ENCODE results near the gene SRRM2.

Gene SRRM2

GRCh38 chr16:2762711-2763110 lies 10.3 kb downstream of the SRRM2 start:
- no peak for DNase-seq (ENCODE audit: low read depth in 2 of 2)

DNA sequence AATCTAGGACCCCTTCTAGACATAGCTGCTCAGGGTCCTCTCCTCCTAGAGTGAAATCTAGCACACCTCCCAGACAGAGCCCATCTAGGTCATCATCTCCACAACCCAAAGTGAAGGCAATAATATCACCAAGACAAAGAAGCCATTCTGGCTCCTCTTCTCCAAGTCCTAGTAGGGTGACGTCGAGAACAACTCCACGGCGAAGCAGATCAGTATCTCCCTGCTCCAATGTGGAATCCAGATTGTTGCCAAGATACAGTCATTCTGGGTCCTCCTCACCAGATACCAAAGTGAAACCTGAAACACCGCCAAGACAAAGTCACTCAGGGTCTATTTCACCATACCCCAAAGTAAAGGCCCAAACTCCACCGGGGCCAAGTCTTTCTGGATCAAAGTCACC lies 10.7 kb downstream of the SRRM2 start:
- DNase-seq (ENCODE audit: low read depth in 2 of 2), result no peak

- no peak for DNase-seq (ENCODE audit: low read depth in 2 of 2)
These were observed 12.3 kb downstream of the SRRM2 start for GRCh38 chr16:2764718-2765117.

GRCh38 chr16:2765462-2766404 lies 13.3 kb downstream of the SRRM2 start:
- no peak for DNase-seq (ENCODE audit: low read depth in 2 of 2)

DNA sequence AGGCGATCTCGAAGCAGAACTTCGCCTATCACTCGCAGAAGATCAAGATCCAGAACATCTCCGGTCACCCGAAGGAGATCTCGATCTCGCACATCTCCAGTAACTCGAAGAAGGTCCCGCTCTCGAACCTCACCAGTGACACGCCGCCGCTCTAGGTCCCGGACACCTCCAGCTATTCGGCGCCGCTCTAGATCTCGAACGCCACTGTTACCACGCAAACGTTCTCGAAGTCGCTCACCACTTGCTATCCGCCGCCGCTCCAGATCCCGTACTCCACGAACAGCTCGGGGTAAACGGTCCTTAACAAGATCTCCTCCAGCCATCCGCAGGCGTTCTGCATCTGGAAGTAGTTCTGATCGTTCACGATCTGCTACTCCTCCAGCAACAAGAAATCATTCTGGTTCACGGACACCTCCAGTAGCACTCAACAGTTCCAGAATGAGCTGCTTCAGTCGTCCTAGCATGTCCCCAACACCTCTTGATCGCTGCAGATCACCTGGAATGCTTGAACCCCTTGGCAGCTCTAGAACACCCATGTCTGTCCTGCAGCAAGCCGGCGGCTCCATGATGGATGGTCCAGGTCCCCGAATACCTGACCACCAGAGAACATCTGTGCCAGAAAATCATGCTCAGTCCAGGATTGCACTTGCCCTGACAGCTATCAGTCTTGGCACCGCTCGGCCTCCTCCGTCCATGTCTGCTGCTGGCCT lies 14.1 kb downstream of the SRRM2 start:
- no peak for DNase-seq (ENCODE audit: low read depth in 2 of 2)

DNA sequence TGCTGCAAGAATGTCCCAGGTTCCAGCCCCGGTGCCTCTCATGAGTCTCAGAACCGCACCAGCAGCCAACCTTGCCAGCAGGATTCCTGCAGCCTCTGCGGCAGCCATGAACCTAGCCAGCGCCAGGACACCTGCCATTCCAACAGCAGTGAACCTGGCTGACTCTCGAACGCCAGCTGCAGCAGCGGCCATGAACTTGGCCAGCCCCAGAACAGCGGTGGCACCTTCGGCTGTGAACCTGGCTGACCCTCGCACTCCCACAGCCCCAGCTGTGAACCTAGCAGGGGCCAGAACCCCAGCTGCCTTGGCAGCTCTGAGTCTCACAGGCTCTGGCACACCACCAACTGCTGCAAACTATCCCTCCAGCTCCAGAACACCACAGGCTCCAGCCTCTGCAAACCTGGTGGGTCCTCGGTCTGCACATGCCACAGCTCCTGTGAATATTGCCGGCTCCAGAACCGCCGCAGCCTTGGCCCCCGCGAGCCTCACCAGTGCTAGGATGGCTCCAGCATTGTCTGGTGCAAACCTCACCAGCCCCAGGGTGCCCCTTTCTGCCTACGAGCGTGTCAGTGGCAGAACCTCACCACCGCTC lies 14.8 kb downstream of the SRRM2 start:
- no peak for DNase-seq (ENCODE audit: low read depth in 2 of 2)

DNA sequence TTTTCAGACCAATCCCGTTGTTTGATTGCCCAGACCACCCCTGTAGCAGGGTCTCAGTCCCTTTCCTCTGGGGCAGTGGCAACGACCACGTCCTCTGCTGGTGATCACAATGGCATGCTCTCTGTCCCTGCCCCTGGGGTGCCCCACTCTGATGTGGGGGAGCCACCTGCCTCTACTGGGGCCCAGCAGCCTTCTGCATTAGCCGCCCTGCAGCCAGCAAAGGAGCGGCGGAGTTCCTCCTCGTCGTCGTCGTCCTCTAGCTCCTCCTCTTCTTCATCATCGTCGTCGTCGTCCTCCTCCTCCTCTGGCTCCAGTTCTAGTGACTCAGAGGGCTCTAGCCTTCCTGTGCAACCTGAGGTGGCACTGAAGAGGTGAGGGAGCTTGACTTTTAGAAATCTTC lies 15.5 kb downstream of the SRRM2 start:
- no peak for DNase-seq (ENCODE audit: low read depth in 2 of 2)

GRCh38 chr16:2768403-2769089 lies 16.1 kb downstream of the SRRM2 start:
- no peak for DNase-seq (ENCODE audit: low read depth in 2 of 2)

- DNase-seq (ENCODE audit: low read depth in 2 of 2), result no peak
These were observed 16.7 kb downstream of the SRRM2 start for GRCh38 chr16:2769100-2769529.

GRCh38 chr16:2769675-2770056 lies 17.2 kb downstream of the SRRM2 start:
- no peak for DNase-seq (ENCODE audit: low read depth in 2 of 2)

GRCh38 chr16:2770057-2770951 lies 17.9 kb downstream of the SRRM2 start:
- DNase-seq (ENCODE audit: low read depth in 2 of 2), result no peak

DNA sequence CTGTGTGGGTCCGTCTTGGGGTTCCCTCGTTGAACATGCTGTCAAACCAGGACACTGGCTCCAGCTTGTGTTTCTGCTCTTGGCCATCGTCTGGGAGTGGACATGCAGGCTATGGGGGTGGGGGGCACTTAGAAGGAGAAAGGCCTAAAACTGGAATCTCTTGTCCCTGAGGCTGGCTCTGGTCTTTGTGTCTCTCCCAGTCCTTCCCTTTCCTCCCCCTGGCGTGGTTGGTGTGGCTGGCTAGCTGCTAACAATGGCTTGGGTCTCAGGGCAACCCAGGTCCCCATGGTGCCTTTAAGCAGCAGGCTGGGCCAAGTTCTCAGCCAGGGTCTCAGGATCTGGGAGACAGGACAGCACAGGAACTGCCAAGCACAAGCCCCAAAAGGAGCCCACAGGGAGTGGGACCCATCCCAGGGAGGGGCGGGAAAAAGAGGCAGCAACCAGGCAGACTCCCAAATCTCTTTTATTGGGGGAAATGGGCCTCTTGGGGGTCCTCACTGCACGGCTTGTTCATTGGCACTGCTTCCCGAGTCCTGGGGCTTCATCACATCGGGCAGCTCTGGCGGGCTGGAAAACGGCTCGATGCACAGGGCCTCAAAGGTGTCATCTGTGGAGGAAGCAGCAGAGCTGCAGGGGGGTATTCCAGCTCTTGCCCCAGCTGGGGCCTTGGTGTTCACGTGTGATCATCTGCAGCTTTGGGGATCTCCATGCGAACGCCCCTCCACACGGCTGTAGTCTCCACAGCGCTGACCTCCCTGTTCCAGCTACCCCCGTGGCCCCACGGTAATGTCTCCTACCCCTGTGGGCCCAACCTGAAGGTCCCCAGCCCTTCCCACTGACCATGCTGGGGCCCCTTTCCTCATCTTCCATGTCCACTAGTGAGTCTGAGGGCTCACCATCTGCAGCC lies 19.3 kb downstream of the SRRM2 start:
- no peak for DNase-seq (ENCODE audit: low read depth in 2 of 2)

GRCh38 chr16:2773188-2773968 lies 20.9 kb downstream of the SRRM2 start:
- no peak for DNase-seq (ENCODE audit: low read depth in 2 of 2)

DNA sequence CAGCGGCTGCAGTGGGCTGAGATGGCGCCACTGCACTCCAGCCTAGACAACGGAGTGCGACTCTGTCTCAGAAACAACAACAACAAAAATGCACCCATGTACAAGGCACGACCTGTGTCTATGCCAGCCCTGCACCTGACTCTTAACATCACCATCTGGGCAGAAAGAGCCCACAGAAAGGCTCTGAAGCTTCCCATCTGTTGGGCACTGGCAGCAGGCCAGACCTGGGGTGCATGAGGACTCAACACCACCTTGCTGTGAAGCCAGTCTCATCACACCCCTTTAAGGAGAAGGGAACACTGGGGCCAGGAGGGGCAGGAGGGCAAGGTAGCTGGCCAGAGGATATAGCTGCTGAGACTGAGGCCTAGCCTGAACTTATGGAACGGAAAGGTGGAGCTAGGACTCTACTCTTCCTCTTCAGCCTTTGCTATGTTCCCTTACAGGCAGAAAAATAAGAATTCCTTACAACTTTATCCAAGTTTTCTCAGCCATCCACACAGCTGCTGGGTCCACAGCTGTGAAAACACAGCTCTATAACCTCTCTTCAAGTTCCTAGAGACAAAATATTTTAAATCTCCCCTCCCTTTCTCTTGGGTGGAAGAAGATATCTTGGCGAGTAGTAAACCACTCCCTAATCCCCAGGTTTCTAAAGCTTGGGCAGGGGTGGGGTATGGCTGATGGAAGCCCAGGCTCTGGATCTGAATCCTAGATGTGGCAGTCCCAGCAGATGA lies 21.9 kb downstream of the SRRM2 start:
- no peak for DNase-seq (ENCODE audit: low read depth in 2 of 2)

GRCh38 chr16:2775131-2775716 lies 22.8 kb downstream of the SRRM2 start:
- no peak for DNase-seq (ENCODE audit: low read depth in 2 of 2)

DNA sequence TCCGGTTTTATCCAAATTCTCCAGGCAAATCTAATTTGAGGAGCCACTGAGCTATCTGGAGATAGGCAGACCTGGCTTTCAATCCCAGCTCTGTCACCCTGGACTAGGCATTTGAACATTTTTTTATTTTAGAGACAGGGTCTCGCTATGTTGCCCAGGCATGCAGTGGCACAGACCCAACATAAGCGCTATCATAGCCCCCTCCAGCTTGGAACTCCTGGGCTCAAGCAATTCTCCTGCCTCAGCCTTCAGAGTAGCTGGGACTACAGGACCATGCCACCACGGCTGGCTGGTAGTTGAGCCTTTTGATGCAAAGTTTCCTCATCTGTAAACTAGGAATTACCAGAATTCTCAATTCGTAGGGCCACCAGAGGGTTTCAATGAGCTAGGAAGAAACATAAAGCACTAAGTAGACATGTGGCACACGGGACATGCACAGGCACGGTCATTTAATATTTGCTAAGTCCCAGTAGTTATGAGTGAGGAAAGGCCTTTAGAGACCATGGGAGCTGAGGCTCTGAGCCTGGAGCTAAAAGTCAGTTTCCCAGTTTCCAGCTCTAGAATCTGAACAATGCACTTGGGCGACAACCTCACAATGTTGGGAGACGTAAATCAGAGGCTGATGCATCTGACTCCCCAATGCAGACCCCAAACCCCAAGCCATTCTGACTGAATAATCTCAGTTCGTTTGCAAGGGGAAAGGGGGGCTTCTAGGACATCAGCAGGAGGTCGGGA lies 23.5 kb downstream of the SRRM2 start:
- DNase-seq (ENCODE audit: low read depth in 2 of 2), result no peak

- peak in 1 of 2 experiments; percentile 24 for DNase-seq (ENCODE audit: low read depth in 2 of 2)
These were observed 24.2 kb downstream of the SRRM2 start for GRCh38 chr16:2776500-2777139.

Data from stimulated activated CD4-positive, alpha-beta T cell treated with anti-CD3 and anti-CD28 coated beads, Interleukin-12 subunit alpha, Interleukin-12 subunit beta, amount 100 ng/mL, for 24 hours (primary cell).